Chondrocyte (in vitro differentiated cells): Measurements from ENCODE around the gene RMND1. TPM values are rescaled to one million over a fixed set of nuclear protein-coding genes. Genes with fewer than 3 reads are reported as not detected.

ENCODE experiments used
- DNase-seq: peaks from one replicate; pipeline ENCODE4 v3.0.0; 2021; ENCODE audit warnings: mixed read lengths, low spot score
- H3K27ac Mint-ChIP-seq: one replicate; pipeline ENCODE4 v1.8.0; 2021; ENCODE audit warnings: mild to moderate bottlenecking, moderate library complexity, mixed read lengths; ENCODE audit not compliant: unreplicated experiment
- H3K27me3 Mint-ChIP-seq: 2 replicates; pipeline ENCODE4 v1.8.0; 2021; ENCODE audit warnings: low read depth, mixed read lengths
- H3K36me3 Mint-ChIP-seq: 2 replicates; pipeline ENCODE4 v1.8.0; 2021; ENCODE audit warnings: low read depth, mixed read lengths
- H3K4me1 Mint-ChIP-seq: 2 replicates; pipeline ENCODE4 v1.8.0; 2021; ENCODE audit warnings: low read depth, mild to moderate bottlenecking, mixed read lengths
- H3K4me3 Mint-ChIP-seq: one replicate; pipeline ENCODE4 v1.8.0; 2021; ENCODE audit warnings: mild to moderate bottlenecking, moderate library complexity, mixed read lengths; ENCODE audit not compliant: unreplicated experiment
- H3K9me3 Mint-ChIP-seq: 2 replicates; pipeline ENCODE4 v1.8.0; 2021; ENCODE audit warnings: low read depth, mixed read lengths
- total RNA-seq: library from RNA; stranded (reverse); gene quantifications from 3 replicates; pipeline ENCODE4 v1.2.1, GENCODE V29; 2021
- TF ChIP-seq, protein P1 (sequence below): fragments of 200-600 bp; sonication (generic); IDR thresholded peaks from 2 replicates; pipeline ENCODE4 v1.5.0; 2021; ENCODE audit warnings: antibody characterized with exemption, mild to moderate bottlenecking, moderate library complexity

RMND1 gene
- total RNA-seq, 1 donor from 2014 or later: 42.5 TPM

DNA sequence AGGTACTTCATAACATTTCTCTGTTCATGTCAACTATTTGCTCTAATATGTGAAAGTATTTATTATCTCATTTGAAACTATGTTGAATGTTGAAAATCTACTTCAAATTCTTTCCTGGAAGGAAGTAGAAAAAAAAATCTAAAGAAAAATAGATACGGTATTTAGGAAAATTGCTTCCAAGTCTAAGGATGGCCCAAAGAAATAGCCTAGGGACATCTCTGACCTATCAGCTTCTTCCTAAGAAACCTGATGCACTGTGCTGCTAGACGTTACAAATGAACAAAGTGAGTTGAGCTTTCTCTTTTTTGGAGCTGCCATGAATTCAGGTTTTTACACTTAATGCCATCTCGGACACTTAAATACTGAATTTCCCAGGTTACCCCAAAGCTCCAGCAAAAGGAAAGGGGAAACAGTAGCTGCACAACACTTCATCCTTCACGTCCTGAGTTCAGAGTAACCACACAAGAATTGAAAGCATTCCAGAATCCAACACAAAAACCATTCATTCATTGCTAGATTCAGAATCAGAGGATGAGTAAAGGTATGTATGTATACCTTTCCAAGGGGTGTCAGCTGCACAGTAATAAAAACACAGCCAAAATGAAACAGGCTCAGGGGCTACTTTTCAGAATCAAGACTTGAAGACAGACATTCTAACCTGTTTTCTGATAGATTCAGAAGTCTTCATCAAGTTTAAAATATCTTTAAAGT lies 7.9 kb downstream of the RMND1 start:
- Mint-ChIP-seq H3K36me3 (peaks cover 4% of the 10 kb centered on the region), H3K9me3 (no peaks in the 10 kb centered on the region), H3K27ac (peak overlapping the region; percentile 80), H3K4me1 (peaks cover 72% of the 10 kb centered on the region), H3K4me3 (no peak overlapping the region), H3K27me3 (no peaks in the 10 kb centered on the region)
- TF ChIP-seq, protein P1, sequence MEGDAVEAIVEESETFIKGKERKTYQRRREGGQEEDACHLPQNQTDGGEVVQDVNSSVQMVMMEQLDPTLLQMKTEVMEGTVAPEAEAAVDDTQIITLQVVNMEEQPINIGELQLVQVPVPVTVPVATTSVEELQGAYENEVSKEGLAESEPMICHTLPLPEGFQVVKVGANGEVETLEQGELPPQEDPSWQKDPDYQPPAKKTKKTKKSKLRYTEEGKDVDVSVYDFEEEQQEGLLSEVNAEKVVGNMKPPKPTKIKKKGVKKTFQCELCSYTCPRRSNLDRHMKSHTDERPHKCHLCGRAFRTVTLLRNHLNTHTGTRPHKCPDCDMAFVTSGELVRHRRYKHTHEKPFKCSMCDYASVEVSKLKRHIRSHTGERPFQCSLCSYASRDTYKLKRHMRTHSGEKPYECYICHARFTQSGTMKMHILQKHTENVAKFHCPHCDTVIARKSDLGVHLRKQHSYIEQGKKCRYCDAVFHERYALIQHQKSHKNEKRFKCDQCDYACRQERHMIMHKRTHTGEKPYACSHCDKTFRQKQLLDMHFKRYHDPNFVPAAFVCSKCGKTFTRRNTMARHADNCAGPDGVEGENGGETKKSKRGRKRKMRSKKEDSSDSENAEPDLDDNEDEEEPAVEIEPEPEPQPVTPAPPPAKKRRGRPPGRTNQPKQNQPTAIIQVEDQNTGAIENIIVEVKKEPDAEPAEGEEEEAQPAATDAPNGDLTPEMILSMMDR: no peak
- no peak for DNase-seq

DNA sequence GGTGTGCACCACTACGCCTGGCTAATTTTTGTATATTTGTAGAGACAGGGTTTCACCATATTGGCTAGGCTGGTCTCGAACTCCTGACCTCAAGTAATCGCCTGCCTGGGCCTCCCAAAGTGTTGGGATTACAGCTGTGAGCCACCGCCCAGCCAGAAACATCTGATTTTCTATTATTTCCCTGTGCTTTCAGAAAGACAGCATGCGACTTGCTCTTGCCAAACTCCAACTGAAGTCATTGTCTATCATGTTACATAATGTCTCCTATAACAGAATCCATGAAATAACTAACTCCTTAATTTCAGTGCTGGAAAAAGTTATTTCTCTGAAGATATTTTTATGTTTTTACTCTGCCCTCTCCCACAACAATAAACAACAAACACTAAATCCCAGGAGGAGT lies 8.5 kb downstream of the RMND1 start:
- peaks cover 72% of the 10 kb centered on the region for H3K4me1 Mint-ChIP-seq
- peak overlapping the region; percentile 80 for H3K27ac Mint-ChIP-seq
- H3K4me3 Mint-ChIP-seq: no peak overlapping the region

GRCh38 chr6:151442371-151442770 lies 9.6 kb downstream of the RMND1 start:
- H3K27ac Mint-ChIP-seq: peak overlapping the region; percentile 22
- DNase-seq: no peak
- H3K36me3 Mint-ChIP-seq: peaks cover 4% of the 10 kb centered on the region

More for the DNA sequence above, 8.5 kb downstream of the RMND1 start:
- Mint-ChIP-seq H3K9me3 (no peaks in the 10 kb centered on the region), H3K36me3 (peaks cover 4% of the 10 kb centered on the region), H3K27me3 (no peaks in the 10 kb centered on the region)
- TF ChIP-seq, protein P1: no peak
- no peak for DNase-seq

GRCh38 chr6:151441390-151442166 lies 10.3 kb downstream of the RMND1 start:
- no peaks in the 10 kb centered on the region for H3K27me3 Mint-ChIP-seq
- TF ChIP-seq, protein P1: no peak
- H3K27ac Mint-ChIP-seq: peak overlapping the region; percentile 81
- no peak for DNase-seq
- peaks cover 4% of the 10 kb centered on the region for H3K36me3 Mint-ChIP-seq
- H3K4me3 Mint-ChIP-seq: no peak overlapping the region
- peaks cover 76% of the 10 kb centered on the region for H3K4me1 Mint-ChIP-seq
- no peaks in the 10 kb centered on the region for H3K9me3 Mint-ChIP-seq

More at GRCh38 chr6:151442371-151442770, 9.6 kb downstream of the RMND1 start:
- peaks cover 76% of the 10 kb centered on the region for H3K4me1 Mint-ChIP-seq
- H3K27me3 Mint-ChIP-seq: no peaks in the 10 kb centered on the region
- TF ChIP-seq, protein P1: no peak
- no peaks in the 10 kb centered on the region for H3K9me3 Mint-ChIP-seq
- no peak overlapping the region for H3K4me3 Mint-ChIP-seq

DNA sequence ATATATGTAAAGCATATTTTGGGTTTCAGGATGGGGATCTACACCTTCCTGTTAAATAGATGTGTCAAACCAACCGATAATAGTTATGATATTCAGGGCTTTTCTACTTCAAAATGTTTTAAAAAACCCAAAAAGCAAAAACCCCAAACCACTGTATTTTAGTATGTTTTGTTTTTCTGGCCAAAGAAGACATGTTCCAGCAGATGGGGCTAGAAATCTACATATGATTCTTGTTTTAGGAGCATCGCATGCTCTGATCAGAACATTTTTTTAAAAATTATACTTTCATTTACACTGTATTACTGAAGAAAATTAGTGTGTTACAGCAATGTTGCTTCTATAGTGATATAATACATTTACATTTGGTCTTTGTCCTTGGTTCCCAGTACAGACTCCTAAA lies 11.0 kb downstream of the RMND1 start:
- peaks cover 4% of the 10 kb centered on the region for H3K36me3 Mint-ChIP-seq
- no peaks in the 10 kb centered on the region for H3K27me3 Mint-ChIP-seq
- H3K9me3 Mint-ChIP-seq: no peaks in the 10 kb centered on the region
- peaks cover 76% of the 10 kb centered on the region for H3K4me1 Mint-ChIP-seq
- TF ChIP-seq, protein P1: peak; percentile 87
- no peak overlapping the region for H3K4me3 Mint-ChIP-seq
- DNase-seq: no peak
- peak overlapping the region; percentile 81 for H3K27ac Mint-ChIP-seq
